H1 (cell line): Measurements from ENCODE around the gene HAPLN3.

Experiments
- ATF2 ChIP-seq: IDR thresholded peaks from 2 replicates; pipeline ENCODE4 v1.6.1; 2012; ENCODE audit warnings: low read length, inconsistent platforms
- GABPA ChIP-seq: IDR thresholded peaks from 2 replicates; pipeline ENCODE4 v1.6.1; 2011; ENCODE audit warnings: mild to moderate bottlenecking, low read length, moderate library complexity, borderline replicate concordance; ENCODE audit not compliant: insufficient read depth
- HDAC2 ChIP-seq, 2 experiments: fragments of 300-600 bp in 1 of 2; sonication (generic) in 1 of 2; IDR thresholded peaks; 2 replicates each; pipeline ENCODE4 v1.6.1; 2011 to 2012; ENCODE audit warnings: low read depth in 2 of 2, low read length in 2 of 2, mild to moderate bottlenecking in 2 of 2, moderate library complexity in 2 of 2, borderline replicate concordance in 1 of 2, inconsistent platforms in 1 of 2
- KDM1A ChIP-seq: fragments of 200-600, 300-600 bp; sonication (generic); IDR thresholded peaks from 2 replicates; pipeline ENCODE4 v1.7.1; 2016; ENCODE audit warnings: mild to moderate bottlenecking, low read length, borderline replicate concordance
- RAD21 ChIP-seq, 2 experiments: IDR thresholded peaks in 1 of 2; conservative IDR thresholded peaks in 1 of 2; 2 replicates each; pipeline ENCODE4 v1.6.1; 2011; ENCODE audit warnings: low read depth in 2 of 2, low read length in 2 of 2, improper control_type of control experiment in 1 of 2, inconsistent platforms in 1 of 2, mild to moderate bottlenecking in 1 of 2, moderate library complexity in 1 of 2
- SRF ChIP-seq: IDR thresholded peaks from 2 replicates; pipeline ENCODE4 v1.6.1; 2011; ENCODE audit warnings: mild to moderate bottlenecking, low read depth, low read length, moderate library complexity

GRCh38 chr15:88849376-88850072 lies 45.8 kb downstream of the HAPLN3 start:
- TF ChIP-seq RAD21 (IDR thresholded peaks at IDR 0.05 in 1 of 2, conservative IDR thresholded peaks at IDR 0.05 in 1 of 2; ENCODE audit: low read depth in 2 of 2, low read length in 2 of 2) (no peak), ATF2 (no peak), KDM1A (no peak), SRF (no peak), GABPA (no peak), HDAC2 (IDR thresholded peaks at IDR 0.05; ENCODE audit: borderline replicate concordance in 1 of 2, low read depth in 2 of 2, low read length in 2 of 2) (no peak)
